Fibroblast of lung (primary cell): ENCODE data around the gene KCNJ11. TPM values are rescaled to one million over a fixed set of nuclear protein-coding genes. Genes with fewer than 3 reads are reported as not detected.

ENCODE experiments used
- DNase-seq, 2 donors: peaks; one replicate each; pipeline versions ENCODE4 v3.0.0 to v3.0.0-alpha.2; 2010; ENCODE audit warnings: low read depth in 2 of 2
- H2AFZ ChIP-seq: 2 replicates; pipeline ENCODE4 v1.5.1; 2012; ENCODE audit warnings: low read length, control low read depth, inconsistent platforms
- H3K27ac ChIP-seq: 2 replicates; pipeline ENCODE4 v1.5.1; 2011; ENCODE audit warnings: low read length, control low read depth; ENCODE audit not compliant: insufficient read depth
- H3K27me3 ChIP-seq: 2 replicates; pipeline ENCODE4 v1.5.1; 2011; ENCODE audit warnings: mild to moderate bottlenecking, low read length; ENCODE audit not compliant: control insufficient read depth, insufficient read depth
- H3K36me3 ChIP-seq: 2 replicates; pipeline ENCODE4 v1.5.1; 2011; ENCODE audit warnings: low read length; ENCODE audit not compliant: control insufficient read depth, insufficient read depth
- H3K4me1 ChIP-seq: 2 replicates; pipeline ENCODE4 v1.5.1; 2011; ENCODE audit warnings: low read length; ENCODE audit not compliant: control insufficient read depth, insufficient read depth; ENCODE audit errors: extremely low read depth
- H3K4me2 ChIP-seq: 2 replicates; pipeline ENCODE4 v1.5.1; 2011; ENCODE audit warnings: low read length, control low read depth; ENCODE audit not compliant: insufficient read depth; ENCODE audit errors: extremely low read depth
- H3K4me3 ChIP-seq, 4 experiments: fragments of 200-600 bp in 1 of 4; sonication (generic) in 1 of 4; replicated peaks in 1 of 4; 2 replicates each; pipeline ENCODE4 v1.5.1; 2011 to 2016; ENCODE audit warnings: low read length in 4 of 4, low read depth in 3 of 4, mild to moderate bottlenecking in 3 of 4, control low read depth in 2 of 4, inconsistent platforms in 1 of 4, mixed read lengths in 1 of 4; ENCODE audit not compliant: insufficient read depth in 1 of 4; ENCODE audit errors: control extremely low read depth in 1 of 4
- H3K79me2 ChIP-seq: 2 replicates; pipeline ENCODE4 v1.5.1; 2012; ENCODE audit warnings: mild to moderate bottlenecking, low read length, inconsistent platforms; ENCODE audit not compliant: control insufficient read depth, insufficient read depth
- H3K9ac ChIP-seq: 2 replicates; pipeline ENCODE4 v1.5.1; 2011; ENCODE audit warnings: mild to moderate bottlenecking, low read length, control low read depth; ENCODE audit not compliant: insufficient read depth
- H3K9me3 ChIP-seq: 2 replicates; pipeline ENCODE4 v1.5.1; 2012; ENCODE audit warnings: low read depth, low read length; ENCODE audit not compliant: control insufficient read depth, insufficient read depth
- H4K20me1 ChIP-seq: 2 replicates; pipeline ENCODE4 v1.5.1; 2011; ENCODE audit warnings: low read length; ENCODE audit not compliant: control insufficient read depth, insufficient read depth; ENCODE audit errors: extremely low read depth
- CTCF ChIP-seq, 2 donors: IDR thresholded peaks in 1 of 2; conservative IDR thresholded peaks in 1 of 2; 1 replicate in 1 of 2; 2 replicates in 1 of 2; pipeline ENCODE4 v1.5.1; 2011 to 2012; ENCODE audit warnings: low read length in 2 of 2, control low read depth in 1 of 2, inconsistent platforms in 1 of 2, low read depth in 1 of 2, mild to moderate bottlenecking in 1 of 2
- EZH2 ChIP-seq: IDR thresholded peaks from 2 replicates; pipeline ENCODE4 v1.5.1; 2012; ENCODE audit warnings: low read length, control low read depth, mild to moderate bottlenecking; ENCODE audit errors: missing control alignments
- polyA plus RNA-seq, 2 donors: library from polyadenylated mRNA; depleted of rRNA in 1 of 2; stranded (reverse) in 1 of 2; unstranded in 1 of 2; fragments of >200 nt; gene quantifications; 2 replicates each; pipeline ENCODE4 v1.2.1, GENCODE V29; 2011 to 2012; ENCODE audit warnings: missing spikeins in 1 of 2
- total RNA-seq: library from RNA; depleted of rRNA; stranded (reverse); fragments of >200 nt; gene quantifications from 2 replicates; pipeline ENCODE4 v1.2.1, GENCODE V29; 2014

The KCNJ11 gene
- total and polyA plus RNA-seq, 2 donors (not counting 1 experiment from before 2014, with no cell fraction given) = not detected

- Histone ChIP-seq H2AFZ (no peak overlapping the region), H3K4me2 (no peak overlapping the region), H3K9ac (no peak overlapping the region), H3K79me2 (no peaks in the 10 kb centered on the region), H3K4me1 (no peaks in the 10 kb centered on the region), H3K27me3 (peaks cover 4% of the 10 kb centered on the region), H3K9me3 (no peaks in the 10 kb centered on the region), H3K36me3 (no peaks in the 10 kb centered on the region), H3K4me3 (no peak overlapping the region), H4K20me1 (no peaks in the 10 kb centered on the region), H3K27ac (no peak overlapping the region)
- no peak for DNase-seq
- TF ChIP-seq EZH2 = no peak
- TF ChIP-seq CTCF (conservative IDR thresholded peaks at IDR 0.05 in 1 of 2, IDR thresholded peaks at IDR 0.05 in 1 of 2; ENCODE audit: low read depth in 1 of 2, low read length in 2 of 2) = no peak
Measured at GRCh38 chr11:17385926-17386325, 2.5 kb downstream of the KCNJ11 start.

GRCh38 chr11:17385492-17385891, 3.0 kb downstream of the KCNJ11 start:
- H4K20me1 ChIP-seq = no peaks in the 10 kb centered on the region
- H3K36me3 ChIP-seq = no peaks in the 10 kb centered on the region
- TF ChIP-seq CTCF (conservative IDR thresholded peaks at IDR 0.05 in 1 of 2, IDR thresholded peaks at IDR 0.05 in 1 of 2; ENCODE audit: low read depth in 1 of 2, low read length in 2 of 2) = no peak
- TF ChIP-seq EZH2 = no peak
- peaks cover 4% of the 10 kb centered on the region for H3K27me3 ChIP-seq
- no peak overlapping the region for H3K4me3 ChIP-seq
- no peak for DNase-seq
- no peaks in the 10 kb centered on the region for H3K9me3 ChIP-seq
- H3K4me2 ChIP-seq = no peak overlapping the region
- no peak overlapping the region for H3K27ac ChIP-seq
- H3K4me1 ChIP-seq = no peaks in the 10 kb centered on the region
- H3K9ac ChIP-seq = no peak overlapping the region
- H3K79me2 ChIP-seq = no peaks in the 10 kb centered on the region
- H2AFZ ChIP-seq = no peak overlapping the region

GRCh38 chr11:17384002-17384511, 4.4 kb downstream of the KCNJ11 start:
- H3K4me2 ChIP-seq = no peak overlapping the region
- no peaks in the 10 kb centered on the region for H3K36me3 ChIP-seq
- H3K9me3 ChIP-seq = no peaks in the 10 kb centered on the region
- peak; percentile 92 to 93 for TF ChIP-seq CTCF (conservative IDR thresholded peaks at IDR 0.05 in 1 of 2, IDR thresholded peaks at IDR 0.05 in 1 of 2; ENCODE audit: low read depth in 1 of 2, low read length in 2 of 2)
- TF ChIP-seq EZH2 = no peak
- H2AFZ ChIP-seq = no peak overlapping the region
- no peaks in the 10 kb centered on the region for H3K4me1 ChIP-seq
- no peaks in the 10 kb centered on the region for H3K27me3 ChIP-seq
- H3K27ac ChIP-seq = no peak overlapping the region
- peak; percentile 67 to 84 for DNase-seq
- H3K4me3 ChIP-seq = no peak overlapping the region
- no peaks in the 10 kb centered on the region for H3K79me2 ChIP-seq
- no peaks in the 10 kb centered on the region for H4K20me1 ChIP-seq
- no peak overlapping the region for H3K9ac ChIP-seq
